HG02623 (cell line): ENCODE measurements around the gene CPNE1.

ENCODE experiments used
- ATAC-seq: cut with Tn5 transposase; IDR thresholded peaks from one replicate; pipeline ENCODE4 v1.9.1; 2021; ENCODE audit warnings: moderate library complexity; ENCODE audit not compliant: unreplicated experiment

The CPNE1 gene

GRCh38 chr20:35654415-35654814 lies 10.3 kb downstream of the CPNE1 start:
- no peak for ATAC-seq

- ATAC-seq: no peak
Measured at GRCh38 chr20:35653893-35654292, 10.8 kb downstream of the CPNE1 start.

- ATAC-seq: no peak
Measured at GRCh38 chr20:35653430-35653734, 11.3 kb downstream of the CPNE1 start.

- ATAC-seq: no peak
Measured at GRCh38 chr20:35652641-35653429, 11.9 kb downstream of the CPNE1 start.

- no peak for ATAC-seq
Measured at GRCh38 chr20:35651958-35652357, 12.7 kb downstream of the CPNE1 start.

- no peak for ATAC-seq
Measured at GRCh38 chr20:35650632-35651031, 14.1 kb downstream of the CPNE1 start.

GRCh38 chr20:35648836-35649235 lies 15.9 kb downstream of the CPNE1 start:
- ATAC-seq: no peak

GRCh38 chr20:35644806-35645205 lies 19.9 kb downstream of the CPNE1 start:
- ATAC-seq: no peak

- no peak for ATAC-seq
Measured at GRCh38 chr20:35643045-35643444, 21.7 kb downstream of the CPNE1 start.

GRCh38 chr20:35641743-35642142 lies 23.0 kb downstream of the CPNE1 start:
- ATAC-seq: no peak

GRCh38 chr20:35640724-35641123 lies 24.0 kb downstream of the CPNE1 start:
- ATAC-seq: no peak

- no peak for ATAC-seq
Measured at GRCh38 chr20:35638751-35639150, 25.9 kb downstream of the CPNE1 start.

- ATAC-seq: no peak
Measured at GRCh38 chr20:35637276-35637675, 27.4 kb downstream of the CPNE1 start.

GRCh38 chr20:35636095-35636494 lies 28.6 kb downstream of the CPNE1 start:
- ATAC-seq: no peak

GRCh38 chr20:35635652-35636051 lies 29.0 kb downstream of the CPNE1 start:
- ATAC-seq: no peak

- no peak for ATAC-seq
Measured at GRCh38 chr20:35632539-35633115, 32.1 kb downstream of the CPNE1 start.

GRCh38 chr20:35630636-35631035 lies 34.1 kb downstream of the CPNE1 start:
- no peak for ATAC-seq

GRCh38 chr20:35629427-35630145 lies 35.1 kb downstream of the CPNE1 start:
- no peak for ATAC-seq

- no peak for ATAC-seq
Measured at GRCh38 chr20:35627121-35627520, 37.6 kb downstream of the CPNE1 start.

GRCh38 chr20:35626386-35627001 lies 38.2 kb downstream of the CPNE1 start:
- no peak for ATAC-seq

- ATAC-seq: no peak
Measured at GRCh38 chr20:35625584-35626385, 38.9 kb downstream of the CPNE1 start.
